Astrocyte (in vitro differentiated cells and primary cell): ENCODE measurements around the gene THOP1.

Experiments used
- CTCF ChIP-seq: IDR thresholded peaks from 2 replicates; pipeline ENCODE4 v1.5.1; 2011; ENCODE audit warnings: low read depth, mild to moderate bottlenecking, inconsistent platforms, low read length, moderate library complexity; ENCODE audit not compliant: insufficient read depth
- EZH2 ChIP-seq: IDR thresholded peaks from 2 replicates; pipeline ENCODE4 v1.6.1; 2012; ENCODE audit warnings: mild to moderate bottlenecking, low read length, inconsistent platforms; ENCODE audit not compliant: insufficient read depth

DNA sequence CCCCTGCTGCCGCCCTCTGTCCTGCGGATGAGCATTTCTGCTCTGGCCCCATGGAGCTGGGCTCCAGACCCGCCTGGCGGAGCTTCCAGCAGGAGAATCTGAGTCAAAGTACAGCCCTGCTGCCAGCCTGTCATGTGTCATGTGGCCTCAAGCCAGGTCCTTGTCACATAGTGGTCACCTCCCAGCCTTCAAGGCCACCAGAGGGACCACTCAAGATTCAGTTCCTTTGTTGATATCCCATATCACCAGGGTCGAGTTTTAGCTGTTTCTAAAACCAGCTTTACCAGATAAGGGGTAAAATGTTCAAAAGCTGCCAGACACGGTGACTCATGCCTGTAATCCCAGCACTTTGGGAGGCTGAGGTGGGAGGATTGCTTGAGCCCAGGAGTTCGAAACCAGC, 13.4 kb downstream of the THOP1 start:
- no peak for TF ChIP-seq CTCF
- TF ChIP-seq EZH2, result no peak
